Esophagus squamous epithelium (tissue), 5 donors: ENCODE measurements around the gene SLC19A2. TPM values are rescaled to one million over a fixed set of nuclear protein-coding genes. Genes with fewer than 3 reads are reported as not detected.

Experiments used
- DNase-seq: peaks from one replicate; lab custom pipeline; 2025; lab: John Stamatoyannopoulos, UW
- H3K27ac ChIP-seq, 4 donors: fragments of 200-600 bp; sonication (generic); one replicate each; pipeline ENCODE4 v1.5.1; 2016 to 2019; ENCODE audit warnings: mild to moderate bottlenecking in 1 of 4
- H3K27me3 ChIP-seq, 4 donors: fragments of 200-600 bp; sonication (generic); 1 replicate in 3 of 4; 2 replicates in 1 of 4; pipeline versions ENCODE4 v1.5.1 to v1.6.0; 2017 to 2021; ENCODE audit warnings: antibody characterized with exemption in 1 of 4
- H3K36me3 ChIP-seq, 3 donors: fragments of 200-600 bp; sonication (generic); one replicate each; pipeline ENCODE4 v1.5.1; 2016 to 2019
- H3K4me1 ChIP-seq, 3 donors: fragments of 200-600 bp; sonication (generic); one replicate each; pipeline ENCODE4 v1.5.1; 2017 to 2019
- H3K4me3 ChIP-seq, 4 donors: fragments of 200-600 bp; sonication (generic); 1 replicate in 3 of 4; 2 replicates in 1 of 4; pipeline ENCODE4 v1.5.1; 2016 to 2019; ENCODE audit warnings: mild to moderate bottlenecking in 2 of 4, moderate library complexity in 1 of 4
- H3K9me3 ChIP-seq, 3 donors: fragments of 200-600 bp; sonication (generic); one replicate each; pipeline ENCODE4 v1.5.1; 2016 to 2019
- POLR2A ChIP-seq, 4 donors: fragments of 450-650 bp; IDR thresholded peaks; one replicate each; pipeline ENCODE4 v1.6.1; 2017; ENCODE audit warnings: antibody characterized with exemption in 4 of 4, mild to moderate bottlenecking in 4 of 4, moderate library complexity in 3 of 4
- WGBS, 2 donors: methylation state at CpG; one replicate each; pipeline ENCODE4 v1.1.5; 2018; 5-methylcytosine and 5-hydroxymethylcytosine counted together
- intact Hi-C: fragments of 100-400 bp; cut with DNase I; formaldehyde crosslinking; loops from one replicate; pipeline ENCODE4 v1.15.0; 2022
- total RNA-seq, 4 donors: library from RNA; depleted of rRNA; stranded (reverse); fragments of >200 nt; gene quantifications; one replicate each; pipeline ENCODE4 v1.1.0, GENCODE V29; 2016
- TF ChIP-seq, protein P1 (sequence below), 6 experiments: fragments of 450-650 bp in 4 of 6; fragments of 200-600 bp in 2 of 6; sonication (generic) in 2 of 6; IDR thresholded peaks; one replicate each; pipeline ENCODE4 v1.5.1; 2016 to 2019; ENCODE audit warnings: antibody characterized with exemption in 6 of 6, mild to moderate bottlenecking in 4 of 6, moderate library complexity in 4 of 6
- donor health status: DM: yes; HTN: yes; CAD: no.

SLC19A2 gene
- total RNA-seq, 4 donors from 2014 or later, result 7.0 to 21.4 (median 11.8) TPM

DNA sequence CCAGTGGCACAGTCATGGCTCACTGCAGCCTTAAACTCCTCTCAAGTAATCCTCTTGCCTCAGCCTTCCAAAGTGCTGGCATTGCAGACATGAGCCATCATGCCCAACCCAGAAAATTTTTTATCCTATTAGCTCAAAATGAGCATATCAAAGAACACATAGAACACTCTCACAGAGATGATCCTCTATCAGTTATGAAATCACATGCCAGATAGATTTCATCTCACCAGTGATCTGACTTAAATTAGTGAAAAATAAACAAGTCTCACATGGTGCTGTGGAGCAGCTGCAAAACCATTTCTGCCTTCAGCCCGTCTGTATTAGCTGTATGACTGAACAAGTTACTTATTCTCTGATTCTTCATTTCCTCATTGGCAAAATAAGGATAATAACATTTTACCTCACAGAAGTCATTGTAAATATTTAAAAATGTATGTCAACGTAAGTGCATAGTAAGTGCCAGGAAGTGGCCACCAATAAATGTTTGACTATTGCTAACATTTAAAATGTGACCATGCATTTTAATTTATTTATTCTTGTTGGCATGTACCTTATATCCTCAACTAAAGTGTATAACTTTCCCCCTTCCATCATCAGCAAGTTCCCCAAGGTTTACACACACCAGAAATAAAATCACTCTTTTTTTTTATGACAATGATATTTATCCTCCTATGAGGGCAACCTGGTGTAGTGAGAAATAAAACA, 29.0 kb upstream of the SLC19A2 start:
- no peaks in the 10 kb centered on the region for H3K36me3 ChIP-seq
- TF ChIP-seq, protein P1, sequence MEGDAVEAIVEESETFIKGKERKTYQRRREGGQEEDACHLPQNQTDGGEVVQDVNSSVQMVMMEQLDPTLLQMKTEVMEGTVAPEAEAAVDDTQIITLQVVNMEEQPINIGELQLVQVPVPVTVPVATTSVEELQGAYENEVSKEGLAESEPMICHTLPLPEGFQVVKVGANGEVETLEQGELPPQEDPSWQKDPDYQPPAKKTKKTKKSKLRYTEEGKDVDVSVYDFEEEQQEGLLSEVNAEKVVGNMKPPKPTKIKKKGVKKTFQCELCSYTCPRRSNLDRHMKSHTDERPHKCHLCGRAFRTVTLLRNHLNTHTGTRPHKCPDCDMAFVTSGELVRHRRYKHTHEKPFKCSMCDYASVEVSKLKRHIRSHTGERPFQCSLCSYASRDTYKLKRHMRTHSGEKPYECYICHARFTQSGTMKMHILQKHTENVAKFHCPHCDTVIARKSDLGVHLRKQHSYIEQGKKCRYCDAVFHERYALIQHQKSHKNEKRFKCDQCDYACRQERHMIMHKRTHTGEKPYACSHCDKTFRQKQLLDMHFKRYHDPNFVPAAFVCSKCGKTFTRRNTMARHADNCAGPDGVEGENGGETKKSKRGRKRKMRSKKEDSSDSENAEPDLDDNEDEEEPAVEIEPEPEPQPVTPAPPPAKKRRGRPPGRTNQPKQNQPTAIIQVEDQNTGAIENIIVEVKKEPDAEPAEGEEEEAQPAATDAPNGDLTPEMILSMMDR (IDR thresholded peaks at IDR 0.05), result no peak
- TF ChIP-seq POLR2A (IDR thresholded peaks at IDR 0.05), result no peak
- H3K4me1 ChIP-seq, result peaks cover 0 to 22% (median 11%) of the 10 kb centered on the region in 3 donors
- H3K9me3 ChIP-seq, result no peaks in the 10 kb centered on the region
- H3K4me3 ChIP-seq, result no peak overlapping the region
- peak overlapping the region in 3 of 4 donors; percentile 5 to 76 (median 7) for H3K27ac ChIP-seq
- no peak for DNase-seq
- intact Hi-C loops, result no loop called here
- WGBS, 2 donors, result 37 to 38% methylated on average over 2 of the region's 2 CpGs
- no peaks in the 10 kb centered on the region for H3K27me3 ChIP-seq

DNA sequence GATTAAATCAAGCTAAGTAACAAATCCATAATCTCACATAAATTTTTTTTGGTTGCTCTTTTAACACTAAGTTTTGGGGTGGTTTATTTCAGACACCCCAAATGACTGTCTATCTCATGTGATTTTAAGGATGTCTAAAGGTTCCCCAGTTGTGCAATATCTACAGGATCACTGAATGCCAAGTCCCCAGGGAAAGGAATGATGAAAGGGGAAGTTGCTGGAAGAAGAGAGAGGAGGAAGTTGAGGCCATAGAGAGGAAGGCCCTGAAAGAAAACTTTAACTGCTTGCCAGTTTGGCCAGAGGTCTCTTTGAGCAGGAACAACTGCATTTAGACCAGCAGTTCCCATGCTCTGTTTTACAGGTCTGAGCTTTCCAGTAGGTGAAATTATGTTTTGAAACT, 27.5 kb upstream of the SLC19A2 start:
- Histone ChIP-seq H3K4me1 (peaks cover 0 to 22% (median 11%) of the 10 kb centered on the region in 3 donors), H3K36me3 (no peaks in the 10 kb centered on the region), H3K9me3 (no peaks in the 10 kb centered on the region), H3K4me3 (no peak overlapping the region), H3K27ac (peak overlapping the region in 2 of 4 donors; percentile 35 to 76), H3K27me3 (no peaks in the 10 kb centered on the region)
- no peak for DNase-seq
- intact Hi-C loops, result no loop called here
- TF ChIP-seq, protein P1 (IDR thresholded peaks at IDR 0.05), result no peak
- no peak for TF ChIP-seq POLR2A (IDR thresholded peaks at IDR 0.05)

DNA sequence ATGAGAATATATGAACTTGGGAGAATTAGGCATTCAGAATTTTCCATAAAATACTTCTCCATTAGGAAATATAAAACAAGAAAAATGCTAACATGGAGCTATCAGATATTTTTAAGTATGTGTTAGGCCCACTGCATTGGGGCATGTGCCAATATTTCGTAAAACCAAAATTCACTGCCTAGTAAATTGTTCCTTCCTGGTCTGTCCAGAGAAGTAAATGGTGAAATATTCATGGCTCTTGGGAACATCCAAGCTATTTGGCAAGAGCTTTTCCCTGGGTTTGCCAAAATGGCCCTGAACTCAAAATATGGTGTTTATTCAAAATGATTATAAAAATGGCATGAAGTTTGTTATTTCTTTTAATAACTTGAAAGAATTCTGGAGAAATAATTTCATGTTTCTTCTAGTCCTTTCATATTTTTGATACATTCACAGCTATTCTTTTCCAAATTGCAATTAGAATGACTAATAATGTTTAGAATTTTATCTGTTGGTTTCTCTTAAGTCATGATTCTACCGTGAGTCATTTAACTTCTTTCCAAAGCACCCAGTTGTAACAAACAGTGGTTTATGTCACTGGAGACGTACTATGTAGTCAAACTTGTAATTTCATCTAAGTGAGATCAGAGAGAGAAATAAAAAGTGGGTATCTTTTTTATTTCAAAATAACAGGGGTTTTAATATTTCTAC, 25.7 kb upstream of the SLC19A2 start:
- H3K4me1 ChIP-seq, result peaks cover 0 to 22% (median 11%) of the 10 kb centered on the region in 3 donors
- no peaks in the 10 kb centered on the region for H3K27me3 ChIP-seq
- no peak for DNase-seq
- no peak for TF ChIP-seq POLR2A (IDR thresholded peaks at IDR 0.05)
- TF ChIP-seq, protein P1 (IDR thresholded peaks at IDR 0.05), result no peak
- H3K36me3 ChIP-seq, result no peaks in the 10 kb centered on the region
- H3K27ac ChIP-seq, result peak overlapping the region in 3 of 4 donors; percentile 69 to 78 (median 76)
- no peaks in the 10 kb centered on the region for H3K9me3 ChIP-seq
- 22 to 28% methylated on average over 3 of the region's 3 CpGs for WGBS, 2 donors
- intact Hi-C loops, result no loop called here
- no peak overlapping the region for H3K4me3 ChIP-seq

DNA sequence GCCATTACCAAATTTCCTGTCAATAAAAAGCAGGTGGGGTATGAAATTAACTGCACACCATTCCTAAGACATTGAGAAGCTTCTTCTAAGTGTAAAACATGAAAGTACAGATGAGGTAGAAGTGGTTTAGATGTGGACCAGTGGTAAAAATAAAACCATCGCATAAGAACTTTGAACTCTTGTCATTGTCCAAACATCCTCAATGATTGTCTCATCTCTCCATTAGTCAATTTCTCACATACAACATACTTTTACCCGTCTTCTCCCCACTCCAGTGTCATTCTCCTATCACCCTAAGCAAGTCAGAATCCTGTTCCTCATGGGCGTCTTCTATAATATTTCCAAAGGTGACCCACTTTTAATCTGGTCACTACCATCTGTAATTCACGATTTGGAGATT, 24.3 kb upstream of the SLC19A2 start:
- Histone ChIP-seq H3K4me3 (no peak overlapping the region), H3K36me3 (no peaks in the 10 kb centered on the region), H3K27me3 (no peaks in the 10 kb centered on the region), H3K9me3 (no peaks in the 10 kb centered on the region), H3K27ac (no peak overlapping the region), H3K4me1 (peaks cover 0 to 22% (median 11%) of the 10 kb centered on the region in 3 donors)
- WGBS, 2 donors, result 88 to 92% methylated on average over 4 of the region's 4 CpGs
- no peak for TF ChIP-seq POLR2A (IDR thresholded peaks at IDR 0.05)
- TF ChIP-seq, protein P1 (IDR thresholded peaks at IDR 0.05), result no peak
- intact Hi-C loops, result no loop called here
- no peak for DNase-seq

DNA sequence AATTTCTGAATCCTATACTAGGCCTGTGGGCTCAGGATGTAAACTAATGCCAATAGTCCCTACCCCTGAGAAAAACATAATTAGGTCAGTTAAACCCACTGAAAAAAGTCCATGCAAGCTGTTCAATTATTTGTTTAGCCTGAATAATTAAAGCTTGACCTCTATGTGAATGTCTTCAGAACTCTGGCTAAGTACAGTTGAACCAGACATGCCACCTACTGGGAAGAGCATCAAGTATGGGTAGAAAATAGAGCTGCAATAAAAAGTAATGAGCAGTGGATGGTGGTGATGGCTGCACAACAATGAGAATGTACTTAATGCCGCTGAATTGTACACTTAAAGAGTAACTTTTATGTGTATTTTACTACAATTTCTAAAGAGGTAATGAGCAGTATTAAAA, 23.6 kb upstream of the SLC19A2 start:
- Histone ChIP-seq H3K9me3 (no peaks in the 10 kb centered on the region), H3K36me3 (no peaks in the 10 kb centered on the region), H3K27me3 (no peaks in the 10 kb centered on the region), H3K4me1 (peaks cover 0 to 18% (median 9%) of the 10 kb centered on the region in 3 donors), H3K27ac (no peak overlapping the region), H3K4me3 (no peak overlapping the region)
- TF ChIP-seq, protein P1 (IDR thresholded peaks at IDR 0.05), result no peak
- TF ChIP-seq POLR2A (IDR thresholded peaks at IDR 0.05), result no peak
- intact Hi-C loops, result no loop called here
- no peak for DNase-seq
- 88 to 91% methylated on average over 1 of the region's 1 CpG for WGBS, 2 donors
